HG03469 (cell line): Measurements from ENCODE around the gene STK32B.
"Not testable (repeated sequence)": the region's sequence is repeated elsewhere in the genome, so short reads cannot be mapped to it uniquely, and the experiment has no call there.

Experiments used
- ATAC-seq: cut with Tn5 transposase; IDR thresholded peaks from one replicate; pipeline ENCODE4 v1.9.1; 2021; ENCODE audit warnings: mild to moderate bottlenecking, moderate library complexity, moderate number of reproducible peaks; ENCODE audit not compliant: unreplicated experiment

Gene STK32B

GRCh38 chr4:5247735-5248134 lies 196.5 kb downstream of the STK32B start:
- ATAC-seq = no peak

GRCh38 chr4:5249727-5250126 lies 198.4 kb downstream of the STK32B start:
- ATAC-seq = no peak

DNA sequence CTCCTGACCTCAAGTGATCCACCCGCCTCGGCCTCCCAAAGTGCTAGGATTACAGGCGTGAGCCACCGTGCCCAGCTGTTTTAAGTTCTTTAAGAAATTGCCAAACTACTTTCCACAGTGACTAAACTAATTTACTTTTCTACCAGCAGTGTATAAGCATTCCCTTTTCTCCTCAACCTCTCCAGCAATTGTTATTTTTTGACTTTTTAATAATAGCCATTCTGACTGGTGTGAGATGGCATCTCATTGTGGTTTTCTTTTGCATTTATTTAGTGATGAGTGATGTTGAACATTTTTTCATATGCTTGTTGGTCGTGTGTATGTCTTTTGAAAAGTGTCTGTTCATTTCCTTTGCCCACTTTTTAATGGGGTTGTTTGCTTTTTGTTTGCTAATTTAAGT lies 199.3 kb downstream of the STK32B start:
- not testable (repeated sequence) for ATAC-seq

DNA sequence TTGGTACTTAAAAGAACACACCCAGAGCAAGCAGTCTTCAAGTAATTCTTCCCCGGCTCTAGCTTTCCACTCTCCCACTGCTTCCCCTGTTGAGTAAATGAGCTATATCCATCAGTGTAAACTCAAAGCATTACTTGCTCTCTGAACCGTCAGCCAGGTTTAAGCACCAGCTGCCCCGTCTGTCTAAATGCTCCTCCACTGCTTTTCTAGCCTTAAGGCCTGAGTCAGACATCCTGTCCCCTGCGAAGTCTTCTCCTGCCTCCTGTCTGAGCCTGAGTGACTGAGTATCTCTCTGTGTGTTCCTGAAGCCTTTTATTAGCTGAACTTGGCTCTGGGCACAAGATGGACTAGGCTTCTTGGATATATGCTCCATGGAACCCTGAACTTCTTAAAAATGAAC lies 205.1 kb downstream of the STK32B start:
- ATAC-seq = no peak

DNA sequence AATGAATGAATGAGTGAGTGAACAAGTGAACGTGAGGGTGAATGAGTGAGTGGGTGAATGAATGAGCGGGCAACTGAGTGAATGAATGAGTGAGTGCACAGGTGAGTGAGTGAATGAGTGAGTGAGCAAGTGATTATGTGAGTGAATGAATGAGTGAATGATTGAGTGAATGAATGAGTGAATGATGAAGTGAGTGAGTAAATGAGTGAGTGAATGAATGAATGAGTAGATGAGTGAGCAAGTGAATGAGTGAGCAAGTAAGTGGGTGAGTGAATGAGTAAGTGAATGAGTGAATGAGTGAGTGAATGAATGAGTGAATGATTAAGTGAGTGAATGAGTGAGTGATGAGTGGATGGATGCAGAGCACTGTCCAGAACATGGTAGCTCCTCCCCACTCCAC lies 205.8 kb downstream of the STK32B start:
- ATAC-seq = no peak

DNA sequence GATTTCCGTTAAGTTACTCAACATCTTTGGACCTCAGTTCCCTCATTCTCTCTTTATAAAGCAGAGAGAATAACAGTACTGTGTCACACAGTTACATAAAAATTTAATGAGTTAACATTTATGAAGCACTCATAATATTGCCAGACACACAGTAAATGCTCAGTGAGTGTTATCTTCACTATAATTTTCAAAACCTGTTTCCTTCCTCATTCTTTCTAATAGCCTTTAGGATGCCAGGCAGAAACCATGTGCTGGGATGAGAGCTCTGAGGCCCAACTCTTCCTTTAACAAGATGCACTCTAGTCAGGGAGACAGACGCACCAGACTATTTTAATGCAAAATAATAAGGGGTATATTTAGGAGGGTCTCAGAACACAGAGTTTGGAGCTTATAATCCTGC lies 208.2 kb downstream of the STK32B start:
- ATAC-seq = no peak

DNA sequence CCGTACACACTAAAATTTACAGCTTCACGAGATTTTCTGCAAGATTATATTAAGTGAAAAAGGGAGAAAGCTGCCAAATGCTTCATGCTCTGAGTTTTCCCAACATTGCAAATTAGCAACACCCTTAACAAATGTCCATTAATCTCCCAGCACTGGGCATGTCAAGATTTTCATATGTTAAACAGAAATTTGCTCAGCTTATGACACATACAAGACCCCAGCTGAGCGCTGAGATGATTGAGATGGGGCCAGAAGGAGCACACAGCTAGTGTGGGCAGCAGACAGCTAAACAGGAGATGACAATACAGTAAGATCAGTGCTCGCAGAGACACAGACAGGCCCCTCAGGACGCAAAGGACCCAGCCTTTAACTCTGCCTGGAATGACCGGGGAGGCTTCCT lies 208.8 kb downstream of the STK32B start:
- ATAC-seq = no peak

DNA sequence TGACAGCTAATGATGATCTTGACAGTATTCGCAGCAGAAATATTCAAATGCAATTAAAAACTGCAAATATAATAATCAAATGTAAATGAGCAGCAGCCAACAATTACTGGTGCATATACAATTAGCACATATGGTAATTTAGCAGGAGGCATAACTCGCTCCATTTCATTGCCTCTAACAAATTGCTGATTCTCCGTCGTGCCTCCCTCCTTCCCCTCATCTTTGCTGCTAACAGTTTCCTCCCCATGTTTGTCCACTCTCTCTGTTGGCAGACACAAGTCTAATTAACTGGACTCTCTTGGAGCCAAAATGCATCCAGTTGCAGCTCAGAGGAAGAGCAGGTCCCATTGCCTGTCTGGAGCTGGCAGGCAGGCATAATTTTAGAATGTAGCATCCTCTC lies 210.6 kb downstream of the STK32B start:
- ATAC-seq = no peak

DNA sequence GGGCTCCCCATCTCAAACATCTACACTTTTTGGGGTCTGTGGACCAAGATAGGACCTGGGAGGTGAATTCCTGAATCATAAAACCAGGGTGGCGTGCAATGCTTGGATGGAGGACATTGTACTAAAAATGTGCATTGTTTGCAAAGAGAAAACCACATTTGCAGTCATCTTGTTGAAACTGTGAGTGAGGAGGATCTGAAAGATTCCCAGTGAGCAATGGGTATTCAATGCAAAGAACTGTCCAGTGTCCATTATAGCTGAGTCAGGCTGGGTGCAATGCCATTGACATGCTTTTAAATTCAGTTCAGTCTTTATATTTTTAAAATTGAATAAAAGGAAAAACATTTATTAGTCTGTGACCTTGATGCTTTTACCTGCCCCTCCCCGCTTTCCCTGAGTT lies 215.7 kb downstream of the STK32B start:
- ATAC-seq = no peak

- ATAC-seq = no peak
Observed at GRCh38 chr4:5267408-5267807, 216.1 kb downstream of the STK32B start.

DNA sequence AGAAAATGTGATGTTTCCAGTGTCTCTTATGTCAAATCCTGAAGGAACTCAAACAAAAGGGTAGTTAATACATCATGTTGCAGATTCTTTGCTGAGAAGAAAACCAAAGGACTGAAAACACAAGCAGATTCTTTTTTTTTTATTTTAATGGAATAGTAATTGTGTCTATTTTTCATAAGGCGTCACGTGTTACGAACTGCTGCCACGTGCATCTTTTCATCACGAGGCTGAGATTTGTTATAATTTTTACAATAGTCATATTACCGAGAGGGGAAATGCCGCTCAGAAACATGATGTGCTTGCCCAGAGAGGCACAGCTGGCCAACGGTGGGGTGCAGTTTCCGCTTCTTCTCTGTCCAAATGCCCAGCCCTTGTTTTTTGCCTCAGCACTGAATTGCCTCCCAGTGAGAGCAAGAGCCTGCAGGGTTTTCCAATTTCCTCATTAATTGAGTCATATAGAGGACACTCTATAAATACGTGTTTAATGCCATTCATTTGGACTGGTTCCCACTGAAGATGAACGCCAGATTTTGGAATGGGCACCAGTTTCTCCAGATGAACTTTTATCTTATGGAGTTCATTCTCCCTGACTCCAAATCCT lies 225.3 kb downstream of the STK32B start:
- ATAC-seq = no peak

DNA sequence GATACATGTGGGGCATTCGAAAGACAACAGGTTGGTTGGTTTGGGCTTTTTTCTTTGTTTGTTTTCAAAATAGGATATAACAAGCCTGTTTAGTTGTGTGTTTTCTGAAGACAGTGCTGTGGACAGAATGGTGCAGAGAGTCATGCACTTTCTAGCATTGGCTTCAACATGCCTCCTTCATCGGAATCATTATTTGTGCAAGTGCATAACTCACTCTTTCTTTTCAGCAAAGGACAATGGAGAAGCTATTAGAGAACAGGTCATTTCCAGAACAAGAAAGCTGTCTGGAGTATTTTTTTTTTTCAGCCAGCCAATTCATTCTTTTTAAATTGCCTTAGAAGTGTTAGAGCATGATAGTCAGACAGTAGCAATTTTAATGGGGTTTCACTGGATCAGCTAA lies 225.8 kb downstream of the STK32B start:
- no peak for ATAC-seq

DNA sequence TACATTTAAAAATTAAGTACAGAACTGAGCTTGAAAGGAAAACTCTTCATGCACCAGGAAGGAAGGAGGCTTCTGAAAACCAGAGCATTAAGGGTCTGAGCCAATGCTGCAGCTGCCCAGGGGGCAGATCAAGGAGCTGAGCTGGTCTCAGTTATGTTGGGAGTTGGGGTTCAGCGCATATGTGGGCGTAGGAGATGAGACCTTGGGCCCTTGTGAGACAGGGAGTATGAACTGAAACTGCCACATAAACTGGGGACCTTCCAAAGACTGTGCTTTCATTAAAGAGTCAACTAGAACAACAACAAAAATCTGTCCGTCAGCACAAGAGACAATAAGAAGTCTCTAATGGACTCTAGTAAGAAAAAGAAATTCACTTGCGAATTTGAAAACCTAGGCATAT lies 226.9 kb downstream of the STK32B start:
- ATAC-seq = no peak

DNA sequence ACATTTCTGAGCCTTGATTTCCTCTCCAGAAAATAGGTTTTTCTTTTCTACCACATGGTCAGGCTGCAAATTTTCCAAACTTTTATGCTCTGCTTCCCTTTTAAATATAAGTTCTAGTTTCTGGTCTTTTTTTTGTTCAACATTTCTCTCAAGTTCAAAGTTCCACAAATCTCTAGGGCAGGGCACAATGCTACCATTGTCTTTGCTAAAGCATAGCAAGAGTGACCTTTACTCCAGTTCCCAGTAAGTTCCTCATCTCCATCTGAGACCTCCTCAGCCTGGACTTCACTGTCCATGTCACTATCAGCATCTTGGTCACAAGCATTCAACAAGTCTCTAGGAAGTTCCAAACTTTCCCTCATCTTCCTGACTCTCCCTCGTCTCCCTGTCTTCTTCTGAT lies 228.8 kb downstream of the STK32B start:
- ATAC-seq = not testable (repeated sequence)

DNA sequence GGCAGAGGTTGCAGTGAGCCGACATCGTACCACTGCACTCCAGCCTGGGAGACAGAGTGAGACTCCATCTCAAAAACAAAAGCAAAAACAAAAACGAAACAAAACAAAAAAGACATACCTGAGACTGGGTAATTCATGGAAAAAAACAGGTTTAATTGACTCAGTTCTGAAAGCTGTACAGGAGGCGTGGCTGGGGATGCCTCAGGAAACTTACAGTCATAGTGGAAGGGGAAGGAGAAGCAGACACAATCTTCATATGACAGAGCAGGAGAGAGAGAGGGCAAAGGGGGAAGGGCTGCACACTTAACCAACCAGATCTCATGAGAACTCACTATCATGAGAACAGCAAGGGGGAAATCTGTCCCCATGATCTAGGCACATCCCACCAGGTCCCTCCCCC lies 229.5 kb downstream of the STK32B start:
- ATAC-seq = no peak

GRCh38 chr4:5283837-5284236 lies 232.6 kb downstream of the STK32B start:
- ATAC-seq = no peak

DNA sequence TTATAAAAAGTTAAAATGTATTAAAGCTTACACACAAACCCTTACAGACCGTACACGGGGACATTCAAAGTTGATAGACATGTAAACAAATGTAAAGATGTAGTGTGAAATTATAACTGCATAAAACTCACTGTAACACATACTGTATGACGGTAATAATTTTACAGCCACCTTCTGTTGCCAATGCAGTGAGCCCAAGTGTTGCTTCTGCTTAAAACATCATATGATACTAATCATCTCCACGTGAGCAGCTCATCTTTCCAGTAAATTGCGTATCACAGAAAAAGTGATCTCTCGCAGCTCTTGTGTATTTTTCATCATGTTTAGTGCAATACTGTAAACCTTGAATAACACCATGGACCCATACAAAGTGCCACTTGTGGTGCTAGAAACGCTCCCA lies 233.2 kb downstream of the STK32B start:
- no peak for ATAC-seq

- ATAC-seq = no peak
Observed at GRCh38 chr4:5292101-5292500, 240.8 kb downstream of the STK32B start.

GRCh38 chr4:5298000-5298787 lies 246.9 kb downstream of the STK32B start:
- ATAC-seq = not testable (repeated sequence)

- ATAC-seq = no peak
Observed at GRCh38 chr4:5300283-5300682, 249.0 kb downstream of the STK32B start.

DNA sequence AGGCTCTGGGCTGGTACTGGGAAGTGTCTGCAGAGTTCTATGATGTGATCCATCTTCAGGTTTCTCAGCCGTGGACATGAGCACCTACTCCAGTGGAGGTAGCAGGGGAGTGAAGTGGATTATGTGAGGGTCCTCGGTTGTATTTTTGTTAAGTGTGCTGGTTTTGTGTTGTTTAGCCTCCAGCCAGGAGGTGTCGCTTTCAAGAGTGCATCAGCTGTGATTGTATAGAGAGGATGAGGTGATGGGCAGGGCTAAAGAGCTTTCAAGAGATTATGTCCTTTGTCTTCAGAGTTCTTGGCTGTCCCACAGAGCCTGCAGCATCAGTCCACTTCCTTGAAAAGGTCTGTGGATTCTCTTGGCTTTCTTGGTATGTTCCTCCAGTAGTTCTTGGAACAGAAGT lies 256.6 kb downstream of the STK32B start:
- ATAC-seq = no peak

GRCh38 chr4:5322321-5322720 lies 271.0 kb downstream of the STK32B start:
- ATAC-seq = no peak
